Measurements from ENCODE around the gene MOV10L1. TPM values are rescaled to one million over a fixed set of nuclear protein-coding genes. Genes with fewer than 3 reads are reported as not detected.

Gene MOV10L1
- total and polyA plus RNA-seq, 2 donors (not counting 3 experiments of a cell fraction or from before 2014, with no cell fraction given), result 27.6 to 37.6 TPM

- Histone ChIP-seq H3K9me1 (replicated peaks; ENCODE audit: control insufficient read depth, extremely low read depth, insufficient read depth, low read length) (no peaks in the 10 kb centered on the region), H4K20me1 (replicated peaks; ENCODE audit: control insufficient read depth, extremely low read depth, insufficient read depth, low read length) (no peaks in the 10 kb centered on the region), H3K9me3 (replicated peaks; ENCODE audit: control insufficient read depth, insufficient read depth, low read length) (no peaks in the 10 kb centered on the region), H3K4me1 (ENCODE audit: control insufficient read depth, extremely low read depth, insufficient read depth, low read length) (peaks cover 62% of the 10 kb centered on the region), H2AFZ (ENCODE audit: low read depth, low read length) (no peak overlapping the region), H3K27me3 (ENCODE audit: control insufficient read depth in 2 of 2, insufficient read depth in 2 of 2, low read length in 2 of 2) (no peaks in the 10 kb centered on the region), H3K4me3 (replicated peaks in 1 of 3; ENCODE audit: insufficient read depth in 1 of 3, low read depth in 1 of 3, low read length in 3 of 3) (no peak overlapping the region), H3K36me3 (ENCODE audit: control insufficient read depth in 2 of 2, extremely low read depth in 1 of 2, insufficient read depth in 2 of 2, low read length in 2 of 2) (peaks cover 3 to 9% of the 10 kb centered on the region in 2 experiments), H3K9ac (replicated peaks; ENCODE audit: extremely low read depth, insufficient read depth, low read length) (peak overlapping the region; percentile 57), H3K4me2 (ENCODE audit: insufficient read depth, low read length) (peak overlapping the region; percentile 18), H3K79me2 (ENCODE audit: control insufficient read depth, insufficient read depth, low read length) (peaks cover 31% of the 10 kb centered on the region), H3K27ac (ENCODE audit: insufficient read depth, low read depth, low read length) (peak overlapping the region; percentile 90)
- ChIA-PET CTCF (interaction anchor here (1.2 to 2.5 kb wide), 6 partner anchors 9 to 88 kb away, joined by 3 to 10 read pairs (median 4); no protein-coding TSS in a partner anchor), POLR2A (interaction anchor here (1.0 kb wide), 1 partner anchor 14 kb away, joined by 4 read pairs; no protein-coding TSS in a partner anchor)
- intact Hi-C loops (cut with micrococcal nuclease) (no loop called here), dilution Hi-C loops (cut with MboI; ENCODE audit: extremely low pct_ligation_motif_present, low sequenced_read_pairs) (no loop called here)
- DNase-seq (ENCODE audit: low read depth, low spot score) (no peak), FAIRE-seq (peak; percentile 12)
- TF ChIP-seq MAX (IDR thresholded peaks at IDR 0.05; ENCODE audit: insufficient read depth, insufficient read length) (no peak), GATA2 (IDR thresholded peaks at IDR 0.05; ENCODE audit: insufficient read depth, insufficient read length, low read depth, low read length) (no peak), JUN (IDR thresholded peaks at IDR 0.05; ENCODE audit: borderline replicate concordance, insufficient read depth, insufficient read length, low read depth) (no peak), POLR2AphosphoS5 (IDR thresholded peaks at IDR 0.05; ENCODE audit: insufficient read depth, low read depth, low read length) (no peak), MYC (IDR thresholded peaks at IDR 0.05; ENCODE audit: low read depth, low read length) (no peak), EZH2 (IDR thresholded peaks at IDR 0.05; ENCODE audit: borderline replicate concordance, low read depth, low read length, severe bottlenecking) (no peak), CTCF (IDR thresholded peaks at IDR 0.05; ENCODE audit: extremely low read depth in 1 of 2, insufficient read depth in 1 of 2, low read depth in 1 of 2, low read length in 2 of 2) (no peak), FOS (IDR thresholded peaks at IDR 0.05; ENCODE audit: borderline replicate concordance, insufficient read depth, low read length) (no peak), POLR2A (IDR thresholded peaks at IDR 0.05; ENCODE audit: low read depth, low read length) (no peak)
- no TSS peak for BruUV-seq (replicated peaks)
Measured at GRCh38 chr22:50118129-50118528, 28.3 kb downstream of the MOV10L1 start.

Measured in endothelial cell of umbilical vein (primary cell).